Smooth muscle cell (in vitro differentiated cells): ENCODE data around the gene CLK1. TPM values are rescaled to one million over a fixed set of nuclear protein-coding genes. Genes with fewer than 3 reads are reported as not detected.

Experiments
- DNase-seq: peaks from one replicate; lab custom pipeline; 2025; ENCODE audit not compliant: unreplicated experiment; lab: John Stamatoyannopoulos, UW
- H2AFZ ChIP-seq: fragments of 200-600 bp; sonication (generic); 2 replicates; pipeline ENCODE4 v1.6.0; 2016; ENCODE audit warnings: antibody characterized with exemption, low read depth, mild to moderate bottlenecking
- H3F3A ChIP-seq: fragments of 200-600 bp; sonication (generic); 2 replicates; pipeline ENCODE4 v1.6.0; 2017; ENCODE audit warnings: antibody characterized with exemption, low read depth
- H3K27ac ChIP-seq: fragments of 200-600 bp; sonication (generic); 2 replicates; pipeline ENCODE4 v1.5.1; 2016; ENCODE audit warnings: low read depth, mild to moderate bottlenecking
- H3K27me3 ChIP-seq: fragments of 200-600 bp; sonication (generic); 2 replicates; pipeline ENCODE4 v1.6.1; 2016; ENCODE audit warnings: low read depth, mild to moderate bottlenecking
- H3K36me3 ChIP-seq: fragments of 200-600 bp; sonication (generic); 2 replicates; pipeline ENCODE4 v1.5.1; 2016; ENCODE audit warnings: low read depth
- H3K4me1 ChIP-seq: fragments of 200-600 bp; sonication (generic); 2 replicates; pipeline ENCODE4 v1.5.1; 2016; ENCODE audit warnings: low read depth
- H3K4me2 ChIP-seq: fragments of 200-600 bp; sonication (generic); 2 replicates; pipeline ENCODE4 v1.6.0; 2016; ENCODE audit warnings: mild to moderate bottlenecking
- H3K4me3 ChIP-seq: fragments of 200-600 bp; sonication (generic); 2 replicates; pipeline ENCODE4 v1.5.1; 2016; ENCODE audit warnings: mild to moderate bottlenecking
- H3K79me2 ChIP-seq: fragments of 200-600 bp; sonication (generic); 2 replicates; pipeline ENCODE4 v1.6.0; 2016; ENCODE audit warnings: low read depth, mild to moderate bottlenecking
- H3K9ac ChIP-seq: fragments of 200-600 bp; sonication (generic); 2 replicates; pipeline ENCODE4 v1.6.0; 2016; ENCODE audit warnings: low read depth
- H3K9me3 ChIP-seq: fragments of 200-600 bp; sonication (generic); replicated peaks from 2 replicates; pipeline ENCODE4 v1.5.1; 2016; ENCODE audit warnings: low read depth
- H4K20me1 ChIP-seq: fragments of 200-600 bp; sonication (generic); 2 replicates; pipeline ENCODE4 v1.6.0; 2016; ENCODE audit warnings: low read depth
- WGBS: methylation state at CpG from one replicate; pipeline ENCODE4 v1.1.7; 2016; ENCODE audit warnings: low lambda C conversion rate; 5-methylcytosine and 5-hydroxymethylcytosine counted together
- polyA plus RNA-seq: library from polyadenylated mRNA; unstranded; fragments of >200 nt; fragmentation: Nextera tagmentation; extraction: Ambion mirVana; gene quantifications from 2 replicates; pipeline ENCODE4 v1.2.1, GENCODE V29; 2016
- total RNA-seq: library from RNA; depleted of rRNA; stranded (reverse); fragments of >200 nt; gene quantifications from 2 replicates; pipeline ENCODE4 v1.2.3, GENCODE V29; 2014
- TF ChIP-seq, protein P1 (sequence below): fragments of 200-600 bp; sonication (generic); IDR thresholded peaks from 2 replicates; pipeline ENCODE4 v1.5.1; 2017; ENCODE audit warnings: borderline replicate concordance, mild to moderate bottlenecking, antibody characterized with exemption; ENCODE audit not compliant: insufficient read depth, poor library complexity, severe bottlenecking

CLK1 gene
- total and polyA plus RNA-seq, 2 experiments from 2014 or later, result 25.7 to 87.8 TPM

DNA sequence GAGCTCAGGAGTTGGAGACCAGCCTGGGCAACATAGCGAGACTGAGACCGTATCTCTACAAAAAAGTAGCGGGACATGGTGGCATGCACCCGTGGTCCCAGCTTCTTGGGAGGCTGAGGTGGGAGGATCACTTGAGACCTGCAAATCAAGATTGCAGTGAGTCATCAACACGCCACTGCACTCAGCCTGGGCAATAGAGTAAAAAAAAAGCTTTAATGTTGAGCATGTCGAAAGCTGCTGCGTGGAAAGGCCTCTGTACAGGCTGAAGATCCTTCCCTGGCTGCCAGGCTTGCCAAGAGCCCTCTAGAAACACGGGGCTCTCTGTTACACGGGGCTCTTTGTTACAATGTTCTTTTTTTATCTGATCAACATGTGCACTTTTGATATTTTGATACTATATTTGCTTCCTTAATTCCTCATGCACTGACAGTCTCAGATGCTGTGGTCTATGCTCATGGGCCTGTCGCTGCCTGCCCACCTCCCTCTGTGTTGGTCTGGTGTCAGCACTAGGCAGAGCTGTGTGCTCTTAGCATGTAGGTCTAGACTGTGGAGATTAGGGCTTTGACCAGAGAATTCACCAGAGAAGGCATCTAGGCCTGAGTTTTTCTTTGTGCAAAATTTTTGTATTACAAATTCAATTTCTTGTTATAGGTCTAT lies 18.7 kb downstream of the CLK1 start:
- DNase-seq, result no peak
- Histone ChIP-seq H3K4me1 (no peaks in the 10 kb centered on the region), H4K20me1 (peaks cover 2% of the 10 kb centered on the region), H3F3A (peaks cover 3% of the 10 kb centered on the region), H3K27me3 (no peaks in the 10 kb centered on the region), H3K36me3 (no peaks in the 10 kb centered on the region), H3K4me2 (no peak overlapping the region), H3K27ac (no peak overlapping the region), H2AFZ (no peak overlapping the region), H3K4me3 (no peak overlapping the region), H3K9ac (no peak overlapping the region), H3K9me3 (no peaks in the 10 kb centered on the region), H3K79me2 (no peaks in the 10 kb centered on the region)
- WGBS, result 91% methylated on average over 10 of the region's 10 CpGs
- TF ChIP-seq, protein P1, sequence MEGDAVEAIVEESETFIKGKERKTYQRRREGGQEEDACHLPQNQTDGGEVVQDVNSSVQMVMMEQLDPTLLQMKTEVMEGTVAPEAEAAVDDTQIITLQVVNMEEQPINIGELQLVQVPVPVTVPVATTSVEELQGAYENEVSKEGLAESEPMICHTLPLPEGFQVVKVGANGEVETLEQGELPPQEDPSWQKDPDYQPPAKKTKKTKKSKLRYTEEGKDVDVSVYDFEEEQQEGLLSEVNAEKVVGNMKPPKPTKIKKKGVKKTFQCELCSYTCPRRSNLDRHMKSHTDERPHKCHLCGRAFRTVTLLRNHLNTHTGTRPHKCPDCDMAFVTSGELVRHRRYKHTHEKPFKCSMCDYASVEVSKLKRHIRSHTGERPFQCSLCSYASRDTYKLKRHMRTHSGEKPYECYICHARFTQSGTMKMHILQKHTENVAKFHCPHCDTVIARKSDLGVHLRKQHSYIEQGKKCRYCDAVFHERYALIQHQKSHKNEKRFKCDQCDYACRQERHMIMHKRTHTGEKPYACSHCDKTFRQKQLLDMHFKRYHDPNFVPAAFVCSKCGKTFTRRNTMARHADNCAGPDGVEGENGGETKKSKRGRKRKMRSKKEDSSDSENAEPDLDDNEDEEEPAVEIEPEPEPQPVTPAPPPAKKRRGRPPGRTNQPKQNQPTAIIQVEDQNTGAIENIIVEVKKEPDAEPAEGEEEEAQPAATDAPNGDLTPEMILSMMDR, result no peak

DNA sequence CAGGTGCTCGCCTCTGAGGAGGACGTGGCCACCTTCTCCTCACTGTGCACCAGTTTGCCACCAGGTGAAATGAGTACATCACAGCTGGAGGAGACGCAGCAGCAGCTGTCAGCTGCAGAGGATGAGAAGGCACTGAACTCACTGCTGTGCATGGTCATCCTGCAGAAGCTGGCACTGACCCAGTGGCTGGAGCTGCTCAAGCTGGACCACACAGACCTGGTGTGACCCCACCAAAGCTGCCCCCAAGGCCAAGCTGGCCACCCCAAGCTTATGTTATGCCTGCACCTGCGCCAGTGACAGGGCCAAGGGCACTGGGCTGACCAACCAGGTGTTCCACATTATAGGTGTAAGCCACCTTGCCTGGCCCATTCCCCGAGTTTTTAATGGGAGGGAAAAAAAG lies 19.3 kb downstream of the CLK1 start:
- H3K79me2 ChIP-seq, result no peaks in the 10 kb centered on the region
- no peak overlapping the region for H3K4me2 ChIP-seq

DNA sequence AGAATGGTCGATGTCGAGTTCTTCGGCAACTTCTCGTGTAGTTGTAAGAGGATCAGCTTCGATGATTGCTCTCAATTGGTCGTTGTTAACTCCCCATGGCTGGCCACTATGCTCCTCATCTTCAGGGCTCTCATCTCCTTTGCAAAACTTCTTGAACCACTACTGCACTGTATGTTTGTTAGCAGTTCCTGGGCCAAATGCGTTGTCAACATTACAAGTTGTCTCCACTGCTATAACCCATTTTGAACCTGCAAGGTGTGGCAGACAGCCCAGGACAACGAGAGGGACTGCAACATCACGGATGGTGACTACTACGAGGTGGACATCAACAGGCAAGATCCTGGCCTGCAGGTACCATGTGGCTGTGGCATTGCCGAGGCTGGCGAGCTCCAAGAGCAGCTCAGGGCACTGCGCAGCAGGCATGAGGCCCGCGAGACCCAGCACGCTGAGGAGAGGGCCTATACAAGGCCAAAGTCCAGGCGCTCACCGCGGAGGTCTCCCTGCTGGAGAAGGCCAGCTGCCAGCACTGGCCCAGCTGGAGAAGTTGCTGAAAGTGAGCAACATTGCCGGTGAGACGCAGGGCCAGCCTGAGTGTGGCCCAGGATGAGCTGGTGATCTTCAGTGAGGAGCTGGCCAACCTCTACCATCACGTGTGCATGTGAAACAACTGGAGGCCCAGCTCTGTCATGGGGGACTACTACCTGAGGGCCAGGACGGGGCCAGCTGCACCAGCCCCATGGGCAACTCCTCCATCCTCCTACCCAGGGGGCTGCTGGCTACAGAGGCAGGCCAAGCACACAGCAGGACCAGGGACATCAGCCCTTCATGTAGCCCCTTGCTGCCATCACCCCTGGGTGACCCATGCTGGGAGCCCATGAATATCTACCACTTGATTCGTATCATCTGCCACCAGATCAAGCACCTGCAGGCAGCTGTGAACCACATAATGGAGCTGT lies 20.2 kb downstream of the CLK1 start:
- no peaks in the 10 kb centered on the region for H3K9me3 ChIP-seq
- no peak overlapping the region for H3K9ac ChIP-seq
- H3K79me2 ChIP-seq, result no peaks in the 10 kb centered on the region
- no peaks in the 10 kb centered on the region for H3K27me3 ChIP-seq
- no peaks in the 10 kb centered on the region for H3F3A ChIP-seq
- no peak overlapping the region for H3K27ac ChIP-seq
- H4K20me1 ChIP-seq, result no peaks in the 10 kb centered on the region
- H3K4me1 ChIP-seq, result no peaks in the 10 kb centered on the region
- DNase-seq, result no peak
- TF ChIP-seq, protein P1, result no peak
- H3K4me3 ChIP-seq, result no peak overlapping the region
- H3K36me3 ChIP-seq, result no peaks in the 10 kb centered on the region
- no peak overlapping the region for H3K4me2 ChIP-seq
- H2AFZ ChIP-seq, result no peak overlapping the region
- 91% methylated on average over 24 of the region's 24 CpGs for WGBS

More for the DNA sequence above, 19.3 kb downstream of the CLK1 start:
- no peak for DNase-seq
- H3K27ac ChIP-seq, result no peak overlapping the region
- WGBS, result 93% methylated on average over 5 of the region's 5 CpGs
- no peak overlapping the region for H2AFZ ChIP-seq
- no peak overlapping the region for H3K9ac ChIP-seq
- no peak overlapping the region for H3K4me3 ChIP-seq
- no peaks in the 10 kb centered on the region for H3F3A ChIP-seq
- no peaks in the 10 kb centered on the region for H3K9me3 ChIP-seq
- no peaks in the 10 kb centered on the region for H4K20me1 ChIP-seq
- TF ChIP-seq, protein P1, result no peak
- no peaks in the 10 kb centered on the region for H3K27me3 ChIP-seq
- H3K36me3 ChIP-seq, result no peaks in the 10 kb centered on the region
- H3K4me1 ChIP-seq, result no peaks in the 10 kb centered on the region
